NCI-H526 treated with DMSO at 0.1 percent for 48 hours (cell line): ENCODE measurements around the gene TSPAN33.
A peak's percentile ranks its signal among the peaks of the same experiment; 100 is the strongest.
"Not testable (repeated sequence)": the region's sequence is repeated elsewhere in the genome, so short reads cannot be mapped to it uniquely, and the experiment has no call there.

Experiments used
- DNase-seq: peaks from one replicate; lab custom pipeline; 2025; lab: John Stamatoyannopoulos, UW

The TSPAN33 gene

DNA sequence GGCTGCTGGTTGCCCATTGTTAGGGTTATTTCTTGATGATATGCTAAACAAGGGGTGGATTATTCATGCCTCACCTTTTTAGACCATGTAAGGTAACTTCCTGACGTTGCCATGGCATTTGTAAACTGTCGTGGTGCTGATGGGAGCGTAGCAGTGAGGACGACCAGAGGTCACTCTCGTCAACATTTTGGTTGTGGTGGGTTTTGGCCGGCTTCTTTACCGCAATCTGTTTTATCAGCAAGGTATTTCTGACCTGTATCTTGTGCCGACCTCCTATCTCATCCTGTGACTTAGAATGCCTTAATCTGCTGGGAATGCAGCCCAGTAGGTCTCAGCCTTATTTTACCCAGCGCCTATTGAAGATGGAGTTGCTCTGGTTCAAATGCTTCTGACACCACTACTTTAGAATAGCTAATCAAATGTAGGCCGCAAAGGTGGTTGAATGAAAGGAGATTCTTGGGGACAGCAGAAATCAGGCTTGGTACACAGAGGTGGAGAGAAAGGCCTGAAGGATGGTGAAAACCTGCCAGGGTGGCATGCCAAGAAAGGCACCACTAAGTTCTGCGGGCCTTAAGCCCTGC, 26.0 kb downstream of the TSPAN33 start:
- no peak for DNase-seq

DNA sequence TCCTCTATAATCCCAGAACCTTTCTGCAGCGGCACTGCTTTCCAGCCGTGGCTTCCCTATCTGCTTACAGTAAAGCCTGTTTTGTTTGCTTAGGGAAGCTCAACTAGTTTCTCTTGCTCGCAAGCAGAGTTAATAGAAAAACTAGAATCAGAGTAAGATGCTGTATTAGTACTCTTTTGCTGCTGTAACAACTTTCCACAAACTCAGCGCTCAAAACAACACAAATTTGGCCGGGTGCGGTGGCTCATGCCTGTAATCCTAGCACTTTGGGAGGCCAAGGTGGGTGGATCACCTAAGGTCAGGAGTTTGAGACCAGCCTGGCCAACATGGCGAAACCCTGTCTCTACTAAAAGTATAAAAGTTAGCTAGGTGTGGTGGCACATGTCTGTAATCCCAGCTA, 29.4 kb downstream of the TSPAN33 start:
- DNase-seq, result not testable (repeated sequence)

DNA sequence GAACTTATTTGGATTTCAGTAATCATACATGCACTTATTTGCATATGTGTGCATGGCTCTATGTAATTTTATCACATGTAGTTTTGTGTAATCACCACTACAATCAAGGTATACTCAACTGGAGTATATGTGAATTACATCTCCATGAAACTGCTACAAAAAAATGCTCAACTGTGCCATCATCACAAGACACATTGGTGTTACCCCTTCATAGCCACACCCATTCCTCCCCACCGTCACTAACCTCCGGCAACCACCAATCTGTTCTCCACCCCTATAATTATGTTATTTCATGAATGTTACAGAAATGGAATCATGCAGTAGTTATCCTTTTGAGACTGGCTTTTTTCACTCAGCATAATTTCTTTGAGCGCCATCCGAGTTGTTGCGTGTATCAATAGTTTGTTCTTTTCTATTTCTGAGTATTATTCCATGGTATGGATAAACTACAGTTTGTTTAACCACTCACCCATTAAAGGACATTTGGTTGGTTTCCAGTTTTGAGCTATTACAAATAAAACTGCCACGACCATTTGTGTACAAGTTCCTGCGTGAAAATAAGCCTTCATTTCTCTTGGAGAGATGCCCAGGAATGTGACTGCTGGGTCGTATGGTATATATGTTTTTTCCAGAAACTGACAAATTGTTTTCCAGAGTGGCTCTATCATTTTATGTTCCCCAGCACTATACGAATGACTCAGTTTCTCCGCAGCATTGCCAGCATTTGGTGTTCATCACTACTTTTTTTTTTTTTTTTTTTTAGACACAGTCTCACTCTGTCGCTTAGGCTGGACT, 32.6 kb downstream of the TSPAN33 start:
- peak; percentile 34 for DNase-seq

DNA sequence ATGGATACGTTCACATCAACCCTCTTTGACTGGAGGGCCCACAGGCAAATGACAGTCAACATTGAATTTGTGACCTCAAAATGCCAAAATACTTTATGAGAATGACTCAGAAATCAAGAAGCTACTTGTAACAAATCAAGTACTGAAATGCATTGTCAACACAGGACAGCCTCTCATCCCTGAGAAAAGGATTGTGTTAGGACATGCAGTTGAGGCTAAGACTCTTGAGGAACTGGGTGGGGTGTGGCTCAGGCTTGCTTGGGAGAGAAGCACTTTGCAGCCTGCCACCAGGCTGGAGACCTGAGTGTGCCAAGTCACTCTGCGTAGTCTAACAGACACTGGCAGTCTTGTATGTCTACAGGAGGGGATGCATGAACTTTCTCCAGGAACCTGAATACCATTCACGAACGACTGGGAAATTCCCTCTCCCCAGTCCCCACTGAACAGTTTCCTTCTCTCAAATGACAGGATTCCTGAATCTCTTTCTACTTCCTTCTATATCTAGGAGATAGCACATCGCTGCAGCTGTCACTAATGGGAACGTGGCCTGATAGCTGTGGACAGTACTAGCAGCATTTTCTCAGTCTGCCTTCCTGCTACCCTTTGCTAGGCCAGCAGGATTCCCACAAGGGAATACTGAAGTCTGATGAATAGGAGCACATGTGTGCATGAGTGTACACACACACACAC, 40.6 kb downstream of the TSPAN33 start:
- DNase-seq, result no peak

DNA sequence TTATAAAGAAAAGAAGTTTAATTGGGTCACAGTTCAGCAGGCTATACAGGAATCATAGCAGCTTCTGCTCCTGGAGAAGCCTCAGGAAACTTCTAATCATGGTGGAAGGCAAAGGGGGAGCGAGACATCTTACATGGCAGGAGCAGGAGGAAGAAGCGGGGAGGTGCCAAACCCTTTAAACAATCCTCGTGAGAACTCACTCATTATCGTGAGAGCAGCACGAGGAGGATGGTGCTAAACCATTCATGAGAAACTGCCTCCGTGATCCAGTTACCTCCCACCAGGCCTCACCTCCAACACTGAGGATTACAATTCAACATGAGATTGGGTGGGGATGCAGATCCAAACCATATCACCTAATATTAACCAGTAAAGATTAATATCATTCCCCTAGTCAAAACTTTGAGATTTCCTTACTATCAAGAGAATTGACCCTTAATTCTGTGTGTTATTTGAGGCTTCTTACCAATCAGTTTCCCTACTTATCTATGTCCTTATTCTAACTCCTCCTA, 42.3 kb downstream of the TSPAN33 start:
- no peak for DNase-seq

DNA sequence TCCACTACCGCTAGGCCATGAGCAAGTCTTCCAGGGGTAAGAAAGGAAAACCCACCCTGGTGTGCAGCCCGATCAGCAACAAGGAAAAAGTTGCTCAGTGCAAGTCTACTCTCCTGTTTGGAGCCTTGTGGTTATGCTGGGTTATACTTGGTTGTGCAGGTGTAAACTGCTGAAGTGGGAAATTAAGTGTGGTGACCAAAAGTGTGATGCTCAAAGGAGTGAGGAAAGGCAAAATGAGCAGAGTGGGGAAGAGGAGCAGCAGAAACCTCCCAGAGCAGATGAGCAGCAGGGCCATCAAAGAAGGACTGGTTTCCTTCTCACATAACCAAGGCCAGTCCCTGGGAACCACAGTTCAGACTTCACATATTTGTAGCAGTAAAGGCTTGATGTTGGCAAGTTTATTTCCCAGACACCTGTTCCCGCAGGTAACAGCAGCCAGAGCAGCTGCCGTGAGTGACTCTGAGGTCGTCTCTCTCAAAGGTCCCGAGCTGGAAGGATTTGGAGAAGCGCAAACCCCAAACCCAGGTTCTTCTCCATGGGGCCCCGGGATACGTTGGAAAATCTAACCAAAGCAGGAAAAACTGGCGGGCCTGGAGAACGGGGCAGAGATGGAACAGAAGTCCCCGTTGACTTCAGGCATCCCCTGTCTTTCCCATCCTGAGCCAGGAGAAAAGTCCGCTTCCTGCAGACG, 43.3 kb downstream of the TSPAN33 start:
- no peak for DNase-seq

DNA sequence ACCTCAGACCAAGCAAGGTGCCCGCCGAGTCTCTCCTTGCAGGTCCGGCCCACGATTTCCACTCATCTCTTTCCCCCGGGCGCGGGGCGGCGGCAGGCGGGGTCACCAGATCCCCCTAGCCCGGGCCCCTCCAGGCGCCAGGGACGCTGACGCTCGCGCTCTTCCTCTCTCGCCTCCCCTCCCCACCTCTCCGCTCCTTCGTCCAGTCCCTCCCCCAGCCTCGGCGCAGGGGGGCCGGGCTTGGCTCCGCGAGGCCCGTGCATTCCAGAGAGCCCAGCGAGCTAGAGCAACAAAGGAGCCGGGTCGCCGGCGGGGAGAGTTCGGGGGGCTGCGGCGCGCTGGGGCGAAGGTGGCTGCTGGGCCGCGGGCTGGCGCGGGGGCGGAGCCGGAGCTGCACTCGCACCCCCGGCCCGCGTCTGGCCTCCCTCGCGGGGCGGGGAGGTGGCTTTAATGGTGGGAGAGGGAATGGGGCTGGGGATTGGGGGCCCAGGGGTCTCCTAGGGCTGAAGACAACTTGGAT, 43.9 kb downstream of the TSPAN33 start, which contains the start of gene SMO:
TSS of gene SMO (plus strand) at position 262 of the 520 bp plus-strand sequence. CDS start 519 bp downstream, outside the sequence.
- peak; percentile 22 for DNase-seq

DNA sequence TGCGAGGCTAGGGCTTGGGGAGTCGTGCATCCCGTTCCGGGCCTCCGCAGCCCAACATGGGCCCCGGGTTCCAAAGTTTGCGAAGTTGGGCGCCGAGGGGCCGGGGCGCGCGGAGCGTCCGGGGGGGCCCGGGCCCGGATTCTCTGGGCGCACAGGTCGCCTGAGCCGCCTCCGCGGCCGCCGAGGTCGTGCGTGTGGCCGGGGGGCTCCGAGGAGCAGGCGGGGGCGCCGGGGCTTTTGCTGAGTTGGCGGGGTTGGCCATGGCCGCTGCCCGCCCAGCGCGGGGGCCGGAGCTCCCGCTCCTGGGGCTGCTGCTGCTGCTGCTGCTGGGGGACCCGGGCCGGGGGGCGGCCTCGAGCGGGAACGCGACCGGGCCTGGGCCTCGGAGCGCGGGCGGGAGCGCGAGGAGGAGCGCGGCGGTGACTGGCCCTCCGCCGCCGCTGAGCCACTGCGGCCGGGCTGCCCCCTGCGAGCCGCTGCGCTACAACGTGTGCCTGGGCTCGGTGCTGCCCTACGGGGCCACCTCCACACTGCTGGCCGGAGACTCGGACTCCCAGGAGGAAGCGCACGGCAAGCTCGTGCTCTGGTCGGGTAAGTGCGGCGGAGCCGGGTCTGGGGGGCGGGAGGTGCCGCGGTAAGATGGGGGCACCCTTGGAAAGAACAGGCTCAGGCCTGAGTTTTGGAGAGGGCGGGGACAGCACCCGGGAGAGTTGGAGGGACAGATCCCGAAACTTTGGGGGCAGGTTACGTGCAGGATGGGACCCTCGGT, 44.6 kb downstream of the TSPAN33 start:
- DNase-seq, result no peak

DNA sequence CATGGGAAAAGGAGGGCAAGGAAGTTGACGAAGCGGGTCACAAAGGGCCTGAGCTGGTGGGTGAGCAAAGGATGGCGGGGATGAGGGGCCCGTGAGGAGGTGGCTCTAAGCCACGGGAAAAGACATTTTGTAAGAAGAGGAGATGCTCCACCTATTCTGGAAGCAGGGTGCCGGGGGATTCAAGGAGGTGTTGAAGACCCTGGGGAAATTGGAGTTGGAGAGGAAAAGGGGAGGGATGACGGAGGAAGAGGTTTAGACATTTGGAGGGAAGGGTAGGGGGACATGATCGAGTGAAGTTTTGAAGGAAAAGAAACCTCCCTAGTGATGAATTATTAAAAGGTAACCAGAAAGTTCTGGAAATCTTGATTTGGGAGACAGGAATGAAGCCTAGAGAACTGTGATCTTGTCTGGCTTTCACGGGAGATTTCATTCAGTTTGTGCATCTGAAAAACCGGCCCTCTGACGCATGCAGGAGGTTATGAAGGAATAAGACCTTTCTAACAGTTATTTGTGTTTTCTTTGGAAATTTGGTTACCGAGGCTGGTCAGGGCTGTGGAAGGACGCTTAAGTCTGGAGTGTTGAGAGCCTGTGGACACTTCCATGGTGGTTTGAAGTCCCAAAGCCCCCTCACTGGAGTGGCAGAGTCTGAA, 45.3 kb downstream of the TSPAN33 start:
- no peak for DNase-seq

DNA sequence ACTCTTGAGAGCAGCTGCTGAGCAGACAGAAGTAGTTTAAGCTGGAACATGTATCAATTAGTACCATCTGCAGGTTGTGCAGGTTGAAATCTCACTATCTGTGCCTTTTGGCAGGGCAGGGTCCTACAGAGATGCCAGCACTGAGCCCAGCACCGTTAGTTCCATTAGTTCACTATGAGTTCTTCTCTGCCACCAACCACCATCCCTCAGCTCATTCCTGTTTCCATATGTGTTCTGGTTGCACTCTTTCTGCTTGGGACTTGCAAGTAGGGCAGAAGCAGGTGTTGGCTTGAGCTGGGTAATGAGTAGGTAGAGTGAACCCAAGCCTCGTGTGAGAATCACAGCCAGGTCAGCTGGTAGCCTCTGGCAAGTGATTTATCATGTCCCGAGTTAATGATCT, 46.8 kb downstream of the TSPAN33 start:
- DNase-seq, result no peak

DNA sequence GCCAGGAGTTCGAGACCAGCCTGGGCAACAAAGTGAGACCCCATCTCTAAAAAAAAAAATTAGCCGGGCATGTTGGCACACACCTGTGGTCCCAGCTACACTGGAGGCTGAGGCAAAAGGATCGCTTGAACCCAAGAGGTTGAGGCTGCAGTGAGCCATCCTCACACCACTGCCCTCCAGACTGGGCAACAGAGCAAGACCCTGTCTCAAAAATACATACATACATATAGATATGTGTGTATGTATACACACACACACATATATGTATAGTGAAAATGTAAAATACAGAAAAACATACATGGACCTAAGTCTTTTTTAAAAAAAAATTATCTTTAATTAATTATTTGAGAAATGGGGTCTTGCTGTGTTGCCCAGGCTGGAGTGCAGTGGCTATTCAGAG, 49.4 kb downstream of the TSPAN33 start:
- no peak for DNase-seq

DNA sequence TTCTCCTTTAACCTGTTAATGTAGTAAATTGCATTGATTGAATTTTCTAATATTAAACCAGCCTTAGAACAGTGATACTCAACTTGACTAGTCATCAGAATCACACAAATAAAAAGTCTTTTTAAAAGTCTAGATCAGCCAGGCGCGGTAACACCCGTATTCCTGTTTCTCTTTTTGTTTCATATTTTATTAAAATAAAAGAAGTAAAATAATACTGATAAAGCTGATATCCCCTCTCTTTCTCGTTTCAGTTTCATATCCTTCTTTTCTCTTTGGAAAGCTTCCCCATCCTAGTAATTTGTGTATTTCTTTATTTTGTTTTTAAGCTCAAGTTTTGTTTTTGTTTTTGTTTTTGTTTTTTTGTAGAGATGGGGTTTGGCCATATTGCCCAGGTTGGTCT, 53.3 kb downstream of the TSPAN33 start:
- DNase-seq, result no peak

DNA sequence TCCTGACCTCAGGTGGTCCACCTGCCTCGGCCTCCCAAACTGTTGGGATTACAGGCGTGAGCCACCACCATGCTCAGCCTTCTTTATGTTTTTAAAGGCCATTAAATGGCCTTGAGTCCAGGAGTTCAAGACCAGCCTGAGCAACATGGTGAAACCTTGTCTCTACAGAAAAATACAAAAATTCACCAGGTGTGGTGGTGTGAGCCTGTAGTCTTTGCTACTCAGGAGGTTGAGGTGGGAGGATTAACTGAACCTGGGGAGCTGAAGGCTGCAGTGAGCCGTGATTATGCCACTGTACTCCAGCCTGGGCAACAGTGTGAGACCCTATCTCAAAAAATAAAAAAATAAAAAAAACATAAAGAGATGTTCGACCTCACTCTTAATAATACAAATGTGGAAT, 54.9 kb downstream of the TSPAN33 start:
- DNase-seq, result no peak

DNA sequence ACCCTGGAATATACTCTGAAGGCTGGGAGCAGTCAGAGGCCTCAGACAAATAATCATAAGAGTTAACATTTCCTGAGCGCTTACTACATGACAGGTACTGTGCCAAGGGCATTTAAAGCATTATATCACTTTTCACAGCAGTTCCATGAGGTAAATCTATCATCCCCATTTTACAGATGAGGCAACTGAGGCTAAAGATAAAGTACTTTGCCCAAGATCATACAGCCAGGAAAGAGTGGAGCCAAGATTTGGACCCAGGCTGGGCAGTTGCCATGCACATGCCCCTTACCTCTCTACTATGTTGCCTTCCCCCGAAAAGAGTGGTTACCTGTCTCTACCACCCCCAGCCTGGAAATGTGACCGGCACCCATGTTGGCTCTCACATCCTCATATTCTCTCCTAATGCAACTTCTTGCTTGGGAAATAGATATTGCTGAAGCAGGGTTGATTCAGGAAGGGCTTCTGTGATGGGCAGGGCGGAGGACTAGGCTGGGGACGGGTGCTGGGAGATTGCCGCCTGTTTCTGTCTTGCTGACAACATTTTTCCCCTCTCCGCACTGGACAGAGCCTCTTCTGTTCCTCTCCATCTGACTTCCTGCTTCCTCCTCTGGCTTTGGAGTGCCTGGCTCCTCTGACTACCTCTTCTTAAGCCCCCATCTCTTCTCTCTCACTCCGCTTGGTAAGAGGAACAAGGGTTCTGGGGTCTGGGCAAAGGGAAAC, 57.7 kb downstream of the TSPAN33 start:
- DNase-seq, result no peak

DNA sequence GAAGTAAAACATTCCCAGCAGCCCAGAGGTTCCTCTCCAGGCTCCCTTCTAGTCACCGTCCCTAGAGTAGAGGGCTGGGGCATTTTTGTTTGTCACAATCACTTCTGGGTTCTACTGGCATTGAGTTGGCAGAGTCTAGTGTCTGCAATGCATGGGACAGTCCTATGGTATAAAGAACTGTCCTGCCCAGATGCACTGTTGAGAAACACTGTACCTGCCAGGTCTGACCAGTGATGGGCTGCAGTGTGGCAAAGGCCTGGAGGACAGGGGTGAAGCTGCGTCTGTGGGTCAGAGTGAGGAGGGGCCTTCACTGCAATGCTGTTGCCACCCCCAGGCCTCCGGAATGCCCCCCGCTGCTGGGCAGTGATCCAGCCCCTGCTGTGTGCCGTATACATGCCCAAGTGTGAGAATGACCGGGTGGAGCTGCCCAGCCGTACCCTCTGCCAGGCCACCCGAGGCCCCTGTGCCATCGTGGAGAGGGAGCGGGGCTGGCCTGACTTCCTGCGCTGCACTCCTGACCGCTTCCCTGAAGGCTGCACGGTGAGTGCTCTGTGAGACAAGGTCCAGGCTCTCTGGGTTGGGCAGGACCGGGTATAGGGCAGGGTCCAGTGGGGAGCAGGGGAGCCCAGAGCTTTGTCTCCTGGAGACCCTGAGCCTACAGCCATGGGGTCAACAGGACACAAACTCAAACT, 58.7 kb downstream of the TSPAN33 start:
- DNase-seq, result no peak

DNA sequence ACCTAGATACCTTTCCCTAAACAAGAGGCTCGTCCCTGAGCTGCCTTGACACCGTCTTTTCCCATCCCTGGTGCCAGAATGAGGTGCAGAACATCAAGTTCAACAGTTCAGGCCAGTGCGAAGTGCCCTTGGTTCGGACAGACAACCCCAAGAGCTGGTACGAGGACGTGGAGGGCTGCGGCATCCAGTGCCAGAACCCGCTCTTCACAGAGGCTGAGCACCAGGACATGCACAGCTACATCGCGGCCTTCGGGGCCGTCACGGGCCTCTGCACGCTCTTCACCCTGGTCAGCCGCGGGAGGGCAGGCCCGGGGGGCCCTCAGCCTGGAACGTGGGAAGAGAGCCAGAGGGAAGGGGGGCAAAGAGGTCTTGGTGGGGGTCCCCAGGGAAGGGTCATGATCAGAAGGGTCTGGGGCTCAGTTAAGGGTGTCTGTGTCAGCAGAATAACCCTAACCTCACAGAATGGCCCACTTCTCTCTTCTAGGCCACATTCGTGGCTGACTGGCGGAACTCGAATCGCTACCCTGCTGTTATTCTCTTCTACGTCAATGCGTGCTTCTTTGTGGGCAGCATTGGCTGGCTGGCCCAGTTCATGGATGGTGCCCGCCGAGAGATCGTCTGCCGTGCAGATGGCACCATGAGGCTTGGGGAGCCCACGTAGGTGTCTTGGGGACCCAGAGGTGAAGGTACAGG, 60.8 kb downstream of the TSPAN33 start:
- no peak for DNase-seq

DNA sequence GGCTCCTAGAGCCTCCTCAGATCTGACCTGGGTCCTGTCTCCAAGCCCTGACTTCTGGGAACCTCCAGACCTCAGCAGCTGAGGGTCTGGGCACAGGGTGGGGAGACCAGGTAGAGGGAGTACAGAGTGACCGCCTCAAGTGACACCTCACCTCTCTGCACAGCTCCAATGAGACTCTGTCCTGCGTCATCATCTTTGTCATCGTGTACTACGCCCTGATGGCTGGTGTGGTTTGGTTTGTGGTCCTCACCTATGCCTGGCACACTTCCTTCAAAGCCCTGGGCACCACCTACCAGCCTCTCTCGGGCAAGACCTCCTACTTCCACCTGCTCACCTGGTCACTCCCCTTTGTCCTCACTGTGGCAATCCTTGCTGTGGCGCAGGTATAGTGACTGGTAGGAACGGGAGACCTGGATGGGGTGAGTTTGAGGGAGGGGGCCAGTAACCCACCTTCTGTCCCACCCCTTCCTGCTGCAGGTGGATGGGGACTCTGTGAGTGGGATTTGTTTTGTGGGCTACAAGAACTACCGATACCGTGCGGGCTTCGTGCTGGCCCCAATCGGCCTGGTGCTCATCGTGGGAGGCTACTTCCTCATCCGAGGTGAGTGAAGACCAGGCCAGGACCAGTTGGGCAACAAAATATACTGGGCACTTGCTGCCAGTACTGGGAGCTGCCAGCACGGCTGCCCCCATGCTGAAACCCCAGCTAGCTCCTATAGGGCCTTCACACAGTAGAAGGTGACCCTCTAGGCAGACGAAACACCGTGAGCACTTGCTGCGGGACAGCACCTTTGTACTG, 61.7 kb downstream of the TSPAN33 start:
- DNase-seq, result no peak

DNA sequence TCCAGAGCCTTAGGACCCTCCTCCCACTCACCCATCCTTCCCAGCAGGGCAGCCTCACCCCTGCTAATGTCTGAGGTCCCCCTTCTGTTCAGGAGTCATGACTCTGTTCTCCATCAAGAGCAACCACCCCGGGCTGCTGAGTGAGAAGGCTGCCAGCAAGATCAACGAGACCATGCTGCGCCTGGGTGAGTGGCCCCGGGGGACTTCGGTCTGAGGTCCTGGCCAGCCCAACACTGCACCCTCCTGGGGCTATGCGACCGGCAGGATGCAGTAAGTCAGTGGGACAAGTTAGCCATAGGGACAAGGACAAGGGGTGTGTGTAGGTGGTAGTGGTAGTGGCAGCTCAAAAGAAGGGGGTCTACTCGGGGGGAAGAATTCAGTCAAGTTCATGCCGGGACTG, 64.2 kb downstream of the TSPAN33 start:
- no peak for DNase-seq
